ENCODE data around the gene CACNA2D3.

- TF ChIP-seq CTCF (IDR thresholded peaks at IDR 0.05) = no peak
- TF ChIP-seq POLR2A (IDR thresholded peaks at IDR 0.05) = no peak
These were observed 321.3 kb downstream of the CACNA2D3 start for GRCh38 chr3:54443561-54444161.
